ENCODE data around the gene FGD5.

FGD5 gene

DNA sequence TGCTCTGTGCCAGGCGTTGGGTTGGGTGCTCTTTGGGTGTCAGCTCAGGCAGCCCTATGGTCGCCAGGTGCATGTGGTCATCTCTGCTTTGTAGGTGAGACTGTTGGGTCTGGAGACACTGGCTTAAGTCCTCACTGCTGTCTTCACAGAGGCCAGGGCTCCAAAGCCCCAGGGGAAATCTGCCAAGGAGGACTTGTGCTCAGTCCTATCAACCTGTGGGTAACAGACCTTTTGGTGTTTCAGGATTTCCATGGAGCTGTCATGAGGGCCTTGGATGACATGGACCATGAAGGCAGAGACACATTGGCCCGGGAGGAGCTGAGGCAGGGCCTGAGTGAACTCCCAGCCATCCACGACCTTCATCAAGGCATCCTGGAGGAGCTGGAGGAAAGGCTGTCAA lies 78.5 kb downstream of the FGD5 start:
- no peaks in the 10 kb centered on the region for H3K27me3 ChIP-seq (ENCODE audit: control insufficient read depth, insufficient read depth, low read length)
- no peaks in the 10 kb centered on the region for H3K79me2 ChIP-seq
- TF ChIP-seq, protein P1, sequence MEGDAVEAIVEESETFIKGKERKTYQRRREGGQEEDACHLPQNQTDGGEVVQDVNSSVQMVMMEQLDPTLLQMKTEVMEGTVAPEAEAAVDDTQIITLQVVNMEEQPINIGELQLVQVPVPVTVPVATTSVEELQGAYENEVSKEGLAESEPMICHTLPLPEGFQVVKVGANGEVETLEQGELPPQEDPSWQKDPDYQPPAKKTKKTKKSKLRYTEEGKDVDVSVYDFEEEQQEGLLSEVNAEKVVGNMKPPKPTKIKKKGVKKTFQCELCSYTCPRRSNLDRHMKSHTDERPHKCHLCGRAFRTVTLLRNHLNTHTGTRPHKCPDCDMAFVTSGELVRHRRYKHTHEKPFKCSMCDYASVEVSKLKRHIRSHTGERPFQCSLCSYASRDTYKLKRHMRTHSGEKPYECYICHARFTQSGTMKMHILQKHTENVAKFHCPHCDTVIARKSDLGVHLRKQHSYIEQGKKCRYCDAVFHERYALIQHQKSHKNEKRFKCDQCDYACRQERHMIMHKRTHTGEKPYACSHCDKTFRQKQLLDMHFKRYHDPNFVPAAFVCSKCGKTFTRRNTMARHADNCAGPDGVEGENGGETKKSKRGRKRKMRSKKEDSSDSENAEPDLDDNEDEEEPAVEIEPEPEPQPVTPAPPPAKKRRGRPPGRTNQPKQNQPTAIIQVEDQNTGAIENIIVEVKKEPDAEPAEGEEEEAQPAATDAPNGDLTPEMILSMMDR (IDR thresholded peaks at IDR 0.05): no peak
- H3K4me3 ChIP-seq (ENCODE audit: low read depth, low read length): no peak overlapping the region
- no peak overlapping the region for H3K4me2 ChIP-seq (ENCODE audit: low read length)
- H3K9ac ChIP-seq: no peak overlapping the region
- H3K9me3 ChIP-seq (ENCODE audit: control insufficient read depth, low read length): no peaks in the 10 kb centered on the region
- H3K4me1 ChIP-seq: no peaks in the 10 kb centered on the region
- H3K36me3 ChIP-seq (ENCODE audit: control insufficient read depth, insufficient read depth, low read length): no peaks in the 10 kb centered on the region
- no peak overlapping the region for H3K27ac ChIP-seq
- no peak overlapping the region for H2AFZ ChIP-seq

DNA sequence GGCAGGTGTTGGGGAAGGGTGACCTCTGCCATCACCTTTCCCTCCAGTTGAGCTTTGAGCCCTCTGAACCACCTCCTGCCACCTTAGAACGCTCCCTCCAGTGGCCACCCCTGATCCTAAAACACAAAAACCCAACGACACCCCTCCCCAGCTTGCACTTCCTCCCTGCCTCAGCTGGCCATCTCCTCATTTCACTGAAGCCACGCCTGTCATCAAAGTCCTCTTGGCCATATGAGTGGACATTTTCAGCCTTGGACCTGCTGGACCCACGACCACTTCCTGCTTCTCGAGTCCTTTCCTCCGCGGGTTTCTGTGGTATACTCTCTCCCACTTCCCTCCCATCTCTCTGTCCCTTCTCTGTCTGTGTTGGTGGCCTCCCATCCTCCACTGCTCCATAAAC lies 80.2 kb downstream of the FGD5 start:
- no peaks in the 10 kb centered on the region for H3K27me3 ChIP-seq (ENCODE audit: control insufficient read depth, insufficient read depth, low read length)

DNA sequence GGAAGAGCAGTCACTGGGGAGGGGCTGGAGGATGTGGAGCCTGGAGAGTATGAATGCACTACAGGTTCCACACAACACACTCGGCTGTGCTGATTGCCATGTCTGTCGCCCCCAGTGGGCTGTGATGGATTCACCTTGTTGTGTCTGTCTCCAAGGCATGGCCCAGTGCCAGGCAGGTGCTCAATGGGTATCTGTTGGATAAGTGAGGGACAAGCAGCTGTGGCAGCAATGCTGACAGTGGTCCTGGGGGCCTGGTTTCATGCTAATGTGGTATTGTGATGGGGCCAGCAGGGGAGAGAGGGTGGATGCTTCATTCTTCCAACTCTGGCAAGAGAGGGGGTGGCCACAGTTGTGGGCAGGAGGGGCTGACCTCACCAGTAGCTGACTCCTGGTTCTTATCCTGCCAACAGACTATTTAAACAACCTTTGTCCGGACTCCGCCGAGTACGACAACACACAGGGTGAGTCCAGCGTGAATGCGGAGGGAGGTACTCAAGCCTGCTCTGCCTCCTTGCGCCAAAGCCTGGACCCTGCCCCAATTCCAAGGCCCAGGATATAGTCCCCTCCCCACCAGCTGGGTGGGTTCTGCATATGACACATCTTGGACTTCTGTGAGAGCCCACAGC lies 81.3 kb downstream of the FGD5 start:
- Histone ChIP-seq H3K4me3 (ENCODE audit: low read depth, low read length) (no peak overlapping the region), H3K36me3 (ENCODE audit: control insufficient read depth, insufficient read depth, low read length) (no peaks in the 10 kb centered on the region), H2AFZ (no peak overlapping the region), H3K4me1 (no peaks in the 10 kb centered on the region), H3K9ac (no peak overlapping the region), H3K4me2 (ENCODE audit: low read length) (no peak overlapping the region), H3K79me2 (no peaks in the 10 kb centered on the region), H3K27me3 (ENCODE audit: control insufficient read depth, insufficient read depth, low read length) (no peaks in the 10 kb centered on the region), H3K9me3 (ENCODE audit: control insufficient read depth, low read length) (no peaks in the 10 kb centered on the region), H3K27ac (no peak overlapping the region)
- TF ChIP-seq, protein P1 (IDR thresholded peaks at IDR 0.05): no peak

More for the DNA sequence above, 80.2 kb downstream of the FGD5 start:
- Histone ChIP-seq H3K9ac (no peak overlapping the region), H3K4me2 (ENCODE audit: low read length) (no peak overlapping the region), H3K4me3 (ENCODE audit: low read depth, low read length) (no peak overlapping the region), H3K4me1 (no peaks in the 10 kb centered on the region), H3K79me2 (no peaks in the 10 kb centered on the region), H3K9me3 (ENCODE audit: control insufficient read depth, low read length) (no peaks in the 10 kb centered on the region), H3K36me3 (ENCODE audit: control insufficient read depth, insufficient read depth, low read length) (no peaks in the 10 kb centered on the region), H3K27ac (no peak overlapping the region), H2AFZ (no peak overlapping the region)
- TF ChIP-seq, protein P1 (IDR thresholded peaks at IDR 0.05): no peak

DNA sequence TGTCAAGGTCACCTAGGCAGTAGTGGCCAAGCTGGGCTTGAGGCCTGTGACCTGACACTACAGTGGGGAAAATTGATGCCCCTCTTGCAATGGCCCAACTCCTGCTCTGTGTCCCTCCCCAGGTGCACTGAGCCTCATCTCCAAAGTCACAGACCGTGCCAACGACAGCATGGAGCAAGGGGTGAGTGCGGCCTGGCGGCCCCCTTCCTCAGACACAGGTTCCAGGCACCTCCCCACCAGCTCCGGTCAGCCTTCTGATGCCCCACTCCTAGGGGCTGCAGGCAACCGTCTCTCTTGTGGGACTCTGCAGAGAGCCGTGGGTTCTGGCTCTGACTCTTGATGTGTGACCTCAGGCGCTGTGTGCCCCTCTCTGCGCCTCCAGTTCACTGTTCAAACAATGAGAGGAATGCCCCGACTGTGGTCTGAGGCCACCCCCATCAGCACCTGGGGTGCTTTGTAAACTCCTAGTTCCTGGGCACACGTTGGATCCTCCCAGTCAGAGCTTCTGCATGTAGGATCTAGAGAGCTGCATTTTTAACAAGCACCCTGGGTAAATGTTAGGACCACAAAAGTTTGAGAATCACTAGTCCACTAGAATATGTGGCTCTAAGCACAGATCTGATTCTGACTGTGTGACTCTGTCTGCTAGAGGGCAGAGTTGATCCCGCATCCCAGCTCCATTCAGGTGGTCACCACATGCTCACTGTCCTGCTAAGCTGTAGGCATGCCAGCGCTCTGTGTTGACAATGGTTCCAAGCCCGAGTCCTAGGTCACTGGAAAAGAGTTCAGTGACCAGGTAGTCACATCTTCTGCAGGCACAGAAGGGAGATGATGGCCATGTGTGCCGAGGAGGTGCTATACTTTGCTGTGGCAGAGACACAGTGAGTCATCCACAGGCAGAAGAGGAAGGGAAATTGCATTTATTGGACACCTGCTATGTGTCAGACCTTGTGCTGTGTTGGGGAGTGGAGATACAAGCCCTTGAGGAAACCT lies 82.4 kb downstream of the FGD5 start:
- Histone ChIP-seq H3K4me3 (ENCODE audit: low read depth, low read length) (no peak overlapping the region), H3K79me2 (no peaks in the 10 kb centered on the region), H3K27ac (no peak overlapping the region), H2AFZ (no peak overlapping the region), H3K4me2 (ENCODE audit: low read length) (no peak overlapping the region), H3K36me3 (ENCODE audit: control insufficient read depth, insufficient read depth, low read length) (no peaks in the 10 kb centered on the region), H3K9ac (no peak overlapping the region), H3K27me3 (ENCODE audit: control insufficient read depth, insufficient read depth, low read length) (no peaks in the 10 kb centered on the region), H3K4me1 (no peaks in the 10 kb centered on the region), H3K9me3 (ENCODE audit: control insufficient read depth, low read length) (no peaks in the 10 kb centered on the region)
- TF ChIP-seq, protein P1 (IDR thresholded peaks at IDR 0.05): no peak

Data from parathyroid adenoma (tissue), 2 donors.